Prostate gland (tissue), 2 donors: Measurements from ENCODE around the gene SH2D3A.

Experiments
- CTCF ChIP-seq, 4 experiments: fragments of 200-600 bp in 2 of 4; fragments of 450-650 bp in 2 of 4; sonication (generic) in 2 of 4; IDR thresholded peaks; 1 replicate in 3 of 4; 2 replicates in 1 of 4; pipeline ENCODE4 v1.5.1; 2016 to 2019; ENCODE audit warnings: antibody characterized with exemption in 4 of 4, mild to moderate bottlenecking in 2 of 4, moderate library complexity in 2 of 4
- POLR2A ChIP-seq: fragments of 450-650 bp; IDR thresholded peaks from one replicate; pipeline ENCODE4 v1.6.1; 2016; ENCODE audit warnings: antibody characterized with exemption, mild to moderate bottlenecking
- POLR2AphosphoS5 ChIP-seq: sonication (generic); formaldehyde crosslinking; IDR thresholded peaks from one replicate; pipeline ENCODE4 v1.6.1; 2017; ENCODE audit warnings: antibody characterized with exemption

GRCh38 chr19:6736917-6737283 is 30.3 kb downstream of the SH2D3A start:
- no peak for TF ChIP-seq CTCF (IDR thresholded peaks at IDR 0.05)
- TF ChIP-seq POLR2A = no peak
- no peak for TF ChIP-seq POLR2AphosphoS5
